ENCODE measurements around the gene BRS3.

GRCh38 chrX:136542281-136542680 lies 54.5 kb downstream of the BRS3 start:
- no peak for TF ChIP-seq TAF1 (IDR thresholded peaks at IDR 0.05; ENCODE audit: borderline replicate concordance, insufficient read depth, low read length)
- no peak for TF ChIP-seq SIN3A (IDR thresholded peaks at IDR 0.05; ENCODE audit: borderline replicate concordance, insufficient read depth, low read length)
- TF ChIP-seq POLR2AphosphoS5 (IDR thresholded peaks at IDR 0.05; ENCODE audit: low read depth, low read length) = no peak

Data from PFSK-1 (cell line).